Endodermal cell (in vitro differentiated cells): ENCODE results near the gene SPEM1. TPM values are rescaled to one million over a fixed set of nuclear protein-coding genes. Genes with fewer than 3 reads are reported as not detected.

ENCODE experiments used
- DNase-seq: peaks from one replicate; pipeline ENCODE4 v3.0.0-alpha.2; 2017
- H3K27ac ChIP-seq: 2 replicates; pipeline ENCODE4 v1.5.1; 2013; ENCODE audit warnings: mild to moderate bottlenecking, low read depth, low read length, moderate library complexity
- H3K27me3 ChIP-seq: 2 replicates; pipeline ENCODE4 v1.6.1; 2013; ENCODE audit warnings: mild to moderate bottlenecking, low read length, moderate library complexity; ENCODE audit not compliant: insufficient read depth, control insufficient read depth, poor library complexity, severe bottlenecking
- H3K36me3 ChIP-seq: 2 replicates; pipeline ENCODE4 v1.7.0; 2013; ENCODE audit warnings: mild to moderate bottlenecking, low read length, moderate library complexity; ENCODE audit not compliant: control insufficient read depth, insufficient read depth
- H3K4me1 ChIP-seq: one replicate; pipeline ENCODE4 v1.7.0; 2013; ENCODE audit warnings: low read length; ENCODE audit not compliant: control insufficient read depth, insufficient read depth
- H3K4me3 ChIP-seq: 2 replicates; pipeline ENCODE4 v1.5.1; 2013; ENCODE audit warnings: mild to moderate bottlenecking, low read length, moderate library complexity
- H3K9ac ChIP-seq: 2 replicates; pipeline ENCODE4 v1.6.1; 2013; ENCODE audit warnings: mild to moderate bottlenecking, low read length, moderate library complexity; ENCODE audit not compliant: poor library complexity, severe bottlenecking; ENCODE audit errors: extremely low read depth
- H3K9me3 ChIP-seq: 2 replicates; pipeline ENCODE4 v1.6.1; 2013; ENCODE audit warnings: mild to moderate bottlenecking, low read length, moderate library complexity; ENCODE audit not compliant: control insufficient read depth
- H3K27ac Mint-ChIP-seq: 2 replicates; pipeline ENCODE4 v1.8.0; 2020; ENCODE audit warnings: mixed read lengths
- H3K27me3 Mint-ChIP-seq: 2 replicates; pipeline ENCODE4 v1.8.0; 2021; ENCODE audit warnings: mild to moderate bottlenecking, mixed read lengths; ENCODE audit not compliant: insufficient read depth
- H3K36me3 Mint-ChIP-seq: 2 replicates; pipeline ENCODE4 v1.8.0; 2020; ENCODE audit warnings: low read depth, mixed read lengths
- H3K4me1 Mint-ChIP-seq: 2 replicates; pipeline ENCODE4 v1.8.0; 2020; ENCODE audit warnings: mixed read lengths
- H3K4me3 Mint-ChIP-seq: 2 replicates; pipeline ENCODE4 v1.8.0; 2020; ENCODE audit warnings: mild to moderate bottlenecking, moderate library complexity, mixed read lengths
- H3K9me3 Mint-ChIP-seq: 2 replicates; pipeline ENCODE4 v1.8.0; 2020; ENCODE audit warnings: mild to moderate bottlenecking, mixed read lengths
- WGBS, 2 experiments: methylation state at CpG; one replicate each; pipeline versions ENCODE4 v1.1.5 to v1.1.7; 2013; ENCODE audit warnings: missing lambda C conversion rate in 2 of 2, mixed read lengths in 1 of 2; ENCODE audit not compliant: insufficient coverage in 1 of 2, insufficient read length in 1 of 2; 5-methylcytosine and 5-hydroxymethylcytosine counted together
- total RNA-seq, 2 donors: library from RNA; stranded (reverse); fragmentation: NEBNext Ultra II Directional in 1 of 2; extraction: Animal tissue kit (Norgen Biotek cat#: 25700) in 1 of 2; gene quantifications; 2 replicates in 1 of 2; 3 replicates in 1 of 2; pipeline ENCODE4 v1.2.1, GENCODE V29; 2021
- TF ChIP-seq, protein P1 (sequence below): fragments of 200-600 bp; sonication (generic); conservative IDR thresholded peaks from 2 replicates; pipeline ENCODE4 v1.5.0; 2021; ENCODE audit warnings: antibody characterized with exemption, mild to moderate bottlenecking

SPEM1 gene
- total RNA-seq, 2 donors from 2014 or later, result 0.46 to 0.49 TPM

DNA sequence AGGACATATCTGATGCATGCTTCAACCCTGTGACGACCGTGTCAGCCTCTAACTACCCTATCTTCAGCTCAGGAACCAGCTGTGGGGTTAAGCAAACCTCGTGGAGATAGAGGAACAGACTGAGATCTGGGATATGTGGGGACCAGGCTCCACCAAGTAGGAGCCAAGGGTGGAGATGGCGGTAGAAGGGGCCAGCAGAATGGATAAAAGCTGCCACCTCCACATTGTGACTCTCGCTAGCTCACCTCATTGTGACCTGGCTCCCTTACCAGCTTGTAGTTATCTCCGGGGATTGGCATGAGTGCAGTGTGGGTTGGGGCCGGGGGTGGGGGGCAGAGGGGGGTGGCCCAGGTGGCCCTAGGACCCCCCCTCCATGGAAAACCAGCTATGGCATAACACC is 5.2 kb downstream of the SPEM1 start, which contains the start of gene SPEM2:
Gene SPEM2, plus strand, starts transcription at position 301 of the 400 bp plus-strand sequence. Its CDS starts 73 bp downstream, at position 374.
- Histone ChIP-seq H3K9ac (no peak within 1 kb of the TSS), H3K36me3 (no peaks in the 10 kb centered on the region), H3K4me1 (no peaks in the 10 kb centered on the region), H3K27ac (no peak within 1 kb of the TSS), H3K27me3 (no peaks in the 10 kb centered on the region), H3K4me3 (no peak within 1 kb of the TSS), H3K9me3 (no peaks in the 10 kb centered on the region)
- Mint-ChIP-seq H3K27ac (no peak within 1 kb of the TSS), H3K9me3 (no peaks in the 10 kb centered on the region), H3K4me3 (no peak within 1 kb of the TSS), H3K27me3 (peaks cover 18% of the 10 kb centered on the region), H3K36me3 (no peaks in the 10 kb centered on the region), H3K4me1 (no peaks in the 10 kb centered on the region)
- TF ChIP-seq, protein P1, sequence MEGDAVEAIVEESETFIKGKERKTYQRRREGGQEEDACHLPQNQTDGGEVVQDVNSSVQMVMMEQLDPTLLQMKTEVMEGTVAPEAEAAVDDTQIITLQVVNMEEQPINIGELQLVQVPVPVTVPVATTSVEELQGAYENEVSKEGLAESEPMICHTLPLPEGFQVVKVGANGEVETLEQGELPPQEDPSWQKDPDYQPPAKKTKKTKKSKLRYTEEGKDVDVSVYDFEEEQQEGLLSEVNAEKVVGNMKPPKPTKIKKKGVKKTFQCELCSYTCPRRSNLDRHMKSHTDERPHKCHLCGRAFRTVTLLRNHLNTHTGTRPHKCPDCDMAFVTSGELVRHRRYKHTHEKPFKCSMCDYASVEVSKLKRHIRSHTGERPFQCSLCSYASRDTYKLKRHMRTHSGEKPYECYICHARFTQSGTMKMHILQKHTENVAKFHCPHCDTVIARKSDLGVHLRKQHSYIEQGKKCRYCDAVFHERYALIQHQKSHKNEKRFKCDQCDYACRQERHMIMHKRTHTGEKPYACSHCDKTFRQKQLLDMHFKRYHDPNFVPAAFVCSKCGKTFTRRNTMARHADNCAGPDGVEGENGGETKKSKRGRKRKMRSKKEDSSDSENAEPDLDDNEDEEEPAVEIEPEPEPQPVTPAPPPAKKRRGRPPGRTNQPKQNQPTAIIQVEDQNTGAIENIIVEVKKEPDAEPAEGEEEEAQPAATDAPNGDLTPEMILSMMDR, result no peak
- 95 to 96% methylated on average over 4 to 7 of the region's 7 CpGs for WGBS, 2 experiments
- DNase-seq, result no peak

DNA sequence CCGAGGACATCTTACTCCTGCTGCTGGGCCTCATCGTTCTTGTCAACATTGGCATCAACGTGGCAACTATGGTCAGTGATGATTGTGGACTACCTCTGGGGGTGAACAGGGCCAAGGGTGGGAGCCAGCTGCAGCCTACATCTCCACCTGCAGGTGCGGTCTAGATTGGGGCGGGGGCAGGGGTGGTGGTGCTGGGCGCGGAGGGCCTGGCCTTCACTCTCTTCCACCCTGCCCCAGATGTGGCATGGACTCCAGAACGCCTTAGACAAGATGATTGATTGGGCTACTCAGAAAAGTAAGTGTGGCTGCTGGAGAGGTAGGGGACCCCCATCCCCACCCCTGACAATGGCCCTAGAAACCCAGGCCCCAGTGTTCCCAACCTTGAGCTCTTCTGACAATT is 5.6 kb downstream of the SPEM1 start:
- Mint-ChIP-seq H3K36me3 (no peaks in the 10 kb centered on the region), H3K4me1 (no peaks in the 10 kb centered on the region), H3K4me3 (no peak overlapping the region), H3K27me3 (peaks cover 20% of the 10 kb centered on the region), H3K27ac (no peak overlapping the region), H3K9me3 (no peaks in the 10 kb centered on the region)
- Histone ChIP-seq H3K9ac (no peak overlapping the region), H3K36me3 (no peaks in the 10 kb centered on the region), H3K27me3 (no peaks in the 10 kb centered on the region), H3K4me1 (no peaks in the 10 kb centered on the region), H3K9me3 (no peaks in the 10 kb centered on the region), H3K27ac (no peak overlapping the region), H3K4me3 (no peak overlapping the region)
- TF ChIP-seq, protein P1, result no peak
- 89 to 92% methylated on average over 7 to 8 of the region's 8 CpGs for WGBS, 2 experiments
- no peak for DNase-seq

DNA sequence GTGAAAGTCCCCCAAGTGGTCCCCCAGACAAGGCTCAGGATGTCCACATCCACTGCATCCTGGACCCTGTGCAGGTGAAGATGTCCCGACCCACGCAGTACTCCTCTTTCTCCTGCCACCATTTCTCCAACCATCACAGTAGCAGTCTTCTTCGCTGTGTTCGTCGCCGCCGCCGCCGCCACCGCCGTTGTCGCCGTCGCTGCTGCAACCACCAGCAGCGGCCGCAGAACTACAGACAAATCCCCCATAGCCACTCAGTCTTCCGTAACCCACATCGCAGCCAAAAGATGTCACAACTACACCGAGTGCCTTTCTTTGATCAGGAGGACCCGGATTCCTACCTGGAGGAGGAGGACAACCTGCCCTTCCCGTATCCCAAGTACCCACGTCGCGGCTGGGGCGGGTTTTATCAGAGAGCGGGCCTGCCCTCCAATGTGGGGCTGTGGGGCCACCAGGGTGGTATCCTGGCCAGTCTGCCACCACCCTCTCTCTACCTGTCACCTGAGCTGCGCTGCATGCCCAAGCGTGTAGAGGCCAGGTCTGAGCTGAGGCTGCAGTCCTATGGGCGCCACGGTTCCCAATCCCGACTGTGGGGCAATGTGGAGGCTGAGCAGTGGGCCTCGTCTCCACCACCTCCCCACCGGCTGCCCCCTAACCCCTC is 6.2 kb downstream of the SPEM1 start:
- Histone ChIP-seq H3K9ac (no peak overlapping the region), H3K4me1 (no peaks in the 10 kb centered on the region), H3K27me3 (no peaks in the 10 kb centered on the region), H3K9me3 (no peaks in the 10 kb centered on the region), H3K4me3 (no peak overlapping the region), H3K27ac (no peak overlapping the region), H3K36me3 (no peaks in the 10 kb centered on the region)
- no peak overlapping the region for H3K27ac Mint-ChIP-seq
- H3K4me3 Mint-ChIP-seq, result no peak overlapping the region
- H3K4me1 Mint-ChIP-seq, result no peaks in the 10 kb centered on the region
- peaks cover 26% of the 10 kb centered on the region for H3K27me3 Mint-ChIP-seq
- WGBS, 2 experiments, result 94 to 99% methylated on average over 18 to 33 of the region's 33 CpGs
- DNase-seq, result no peak
- no peaks in the 10 kb centered on the region for H3K36me3 Mint-ChIP-seq
- no peaks in the 10 kb centered on the region for H3K9me3 Mint-ChIP-seq
- TF ChIP-seq, protein P1, result no peak
